ENCODE results near the gene MLH3. TPM values are rescaled to one million over a fixed set of nuclear protein-coding genes. Genes with fewer than 3 reads are reported as not detected.

MLH3 gene
- total RNA-seq, 2 experiments from 2014 or later = 13.2 to 14.4 TPM

DNA sequence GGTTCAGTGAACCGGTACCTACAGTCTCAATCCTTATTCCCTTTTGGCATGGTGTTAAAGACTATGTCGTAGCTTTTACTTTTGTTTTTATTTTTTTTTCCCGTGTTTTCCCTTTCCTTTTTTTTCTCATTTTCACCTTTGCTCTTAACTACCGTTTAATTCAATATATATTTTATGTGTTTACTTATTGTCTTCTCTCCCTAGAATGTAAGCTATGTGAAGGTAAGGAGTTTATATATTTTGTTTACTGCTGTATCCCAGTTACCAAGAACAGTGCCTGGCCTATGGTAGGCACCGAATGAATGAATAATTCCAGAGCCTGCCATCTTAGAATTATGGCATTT lies 261 bp upstream of the MLH3 start:
- Histone ChIP-seq H3K4me3 (ENCODE audit: low read length) (peak overlapping the region; percentile 70), H3K4me1 (ENCODE audit: insufficient read depth, low read length) (peaks cover 15% of the 10 kb centered on the region), H3K9me3 (ENCODE audit: control insufficient read depth in 1 of 2, insufficient read depth in 1 of 2, low read length in 2 of 2) (no peaks in the 10 kb centered on the region), H3K36me3 (ENCODE audit: insufficient read depth, low read length) (no peaks in the 10 kb centered on the region), H3K27me3 (ENCODE audit: control insufficient read depth in 1 of 2, insufficient read depth in 2 of 2, low read length in 2 of 2) (no peaks in the 10 kb centered on the region), H3K27ac (ENCODE audit: low read depth in 1 of 2, low read length in 2 of 2) (no peak overlapping the region)
- Mint-ChIP-seq H3K27me3 (no peaks in the 10 kb centered on the region), H3K36me3 (ENCODE audit: low read depth) (peaks cover 47% of the 10 kb centered on the region), H3K4me3 (peak overlapping the region; percentile 96), H3K4me1 (ENCODE audit: low read depth) (peaks cover 54% of the 10 kb centered on the region), H3K27ac (peak overlapping the region; percentile 84), H3K9me3 (no peaks in the 10 kb centered on the region)
- ATAC-seq (ENCODE audit: poor library complexity) (no peak), DNase-seq (no peak)
- POLR2A ChIA-PET = interaction anchor here (0.6 to 4.1 kb wide), 6 partner anchors 12 to 283 kb away, joined by 3 to 22 read pairs (median 4); partner anchors contain the start of genes ACYP1 and ZC2HC1C
- CTCF ChIA-PET = interaction anchor here (1.6 kb wide), 1 partner anchor 12 kb away, joined by 7 read pairs; the partner anchor contains the start of gene ACYP1
- TF ChIP-seq, protein P1, sequence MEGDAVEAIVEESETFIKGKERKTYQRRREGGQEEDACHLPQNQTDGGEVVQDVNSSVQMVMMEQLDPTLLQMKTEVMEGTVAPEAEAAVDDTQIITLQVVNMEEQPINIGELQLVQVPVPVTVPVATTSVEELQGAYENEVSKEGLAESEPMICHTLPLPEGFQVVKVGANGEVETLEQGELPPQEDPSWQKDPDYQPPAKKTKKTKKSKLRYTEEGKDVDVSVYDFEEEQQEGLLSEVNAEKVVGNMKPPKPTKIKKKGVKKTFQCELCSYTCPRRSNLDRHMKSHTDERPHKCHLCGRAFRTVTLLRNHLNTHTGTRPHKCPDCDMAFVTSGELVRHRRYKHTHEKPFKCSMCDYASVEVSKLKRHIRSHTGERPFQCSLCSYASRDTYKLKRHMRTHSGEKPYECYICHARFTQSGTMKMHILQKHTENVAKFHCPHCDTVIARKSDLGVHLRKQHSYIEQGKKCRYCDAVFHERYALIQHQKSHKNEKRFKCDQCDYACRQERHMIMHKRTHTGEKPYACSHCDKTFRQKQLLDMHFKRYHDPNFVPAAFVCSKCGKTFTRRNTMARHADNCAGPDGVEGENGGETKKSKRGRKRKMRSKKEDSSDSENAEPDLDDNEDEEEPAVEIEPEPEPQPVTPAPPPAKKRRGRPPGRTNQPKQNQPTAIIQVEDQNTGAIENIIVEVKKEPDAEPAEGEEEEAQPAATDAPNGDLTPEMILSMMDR (IDR thresholded peaks at IDR 0.05) = no peak
- intact Hi-C loops (cut with DNase I, micrococcal nuclease) = no loop called here

DNA sequence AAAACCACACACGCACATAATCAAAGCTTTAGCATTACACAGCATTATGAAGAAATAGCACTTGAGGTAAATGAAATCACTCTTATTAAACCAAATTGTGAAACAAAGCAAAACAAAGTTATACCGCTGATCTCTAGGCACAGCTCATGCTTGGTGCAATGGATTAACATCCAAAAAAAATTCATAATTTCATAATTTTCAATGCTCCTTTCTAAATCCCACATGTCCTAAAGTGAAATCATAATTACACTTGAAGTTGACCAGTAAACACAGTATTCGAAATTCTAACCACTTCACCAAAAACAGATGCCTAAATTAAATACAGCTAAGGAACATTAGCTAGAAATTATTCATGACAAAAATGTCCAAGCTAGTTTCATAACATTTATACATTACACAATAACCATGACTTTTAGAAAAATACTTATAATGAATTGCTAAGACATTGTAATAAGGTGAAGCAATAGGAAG lies 1.5 kb downstream of the MLH3 start:
- no peaks in the 10 kb centered on the region for H3K36me3 ChIP-seq (ENCODE audit: insufficient read depth, low read length)
- H3K4me1 ChIP-seq (ENCODE audit: insufficient read depth, low read length) = peaks cover 17% of the 10 kb centered on the region
- Mint-ChIP-seq H3K4me1 (ENCODE audit: low read depth) (peaks cover 68% of the 10 kb centered on the region), H3K36me3 (ENCODE audit: low read depth) (peaks cover 44% of the 10 kb centered on the region), H3K9me3 (no peaks in the 10 kb centered on the region), H3K27ac (peak overlapping the region; percentile 84), H3K4me3 (peak overlapping the region; percentile 89), H3K27me3 (no peaks in the 10 kb centered on the region)
- no peak overlapping the region for H3K27ac ChIP-seq (ENCODE audit: low read depth in 1 of 2, low read length in 2 of 2)
- no peak overlapping the region for H3K4me3 ChIP-seq (ENCODE audit: low read length)
- ChIA-PET CTCF (interaction anchor here (1.1 to 1.9 kb wide), 2 partner anchors 16 to 189 kb away, joined by 3 to 5 read pairs; no protein-coding TSS in a partner anchor), POLR2A (interaction anchor here (0.9 to 4.1 kb wide), 3 partner anchors 8 to 28 kb away, joined by 3 to 22 read pairs (median 4); partner anchors contain the start of gene ACYP1)
- no peaks in the 10 kb centered on the region for H3K9me3 ChIP-seq (ENCODE audit: control insufficient read depth in 1 of 2, insufficient read depth in 1 of 2, low read length in 2 of 2)
- TF ChIP-seq, protein P1 (IDR thresholded peaks at IDR 0.05) = no peak
- intact Hi-C loops (cut with DNase I, micrococcal nuclease) = no loop called here
- ATAC-seq (ENCODE audit: poor library complexity) (no peak), DNase-seq (no peak)
- H3K27me3 ChIP-seq (ENCODE audit: control insufficient read depth in 1 of 2, insufficient read depth in 2 of 2, low read length in 2 of 2) = no peaks in the 10 kb centered on the region

DNA sequence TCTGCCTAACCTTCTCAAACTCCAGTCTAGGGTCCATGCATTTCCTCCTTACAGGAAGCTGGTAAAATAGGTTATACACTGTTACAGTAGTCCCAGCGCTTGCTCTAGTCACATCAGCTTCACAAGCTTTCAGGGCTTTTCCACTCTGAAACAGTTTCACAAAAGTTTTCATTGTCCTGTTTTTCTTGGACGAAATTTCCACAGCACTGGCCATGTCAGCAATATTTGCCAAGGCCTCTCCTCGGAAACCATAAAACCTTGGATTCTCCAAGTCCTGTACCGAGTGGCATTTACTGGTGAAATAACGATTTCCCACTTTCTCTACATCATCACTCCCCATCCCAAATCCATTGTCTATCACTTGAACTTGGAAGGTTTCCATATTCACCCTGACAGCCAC lies 2.1 kb downstream of the MLH3 start:
- no peak overlapping the region for H3K4me3 Mint-ChIP-seq
- Histone ChIP-seq H3K27ac (ENCODE audit: low read depth in 1 of 2, low read length in 2 of 2) (no peak overlapping the region), H3K4me1 (ENCODE audit: insufficient read depth, low read length) (peaks cover 17% of the 10 kb centered on the region), H3K27me3 (ENCODE audit: control insufficient read depth in 1 of 2, insufficient read depth in 2 of 2, low read length in 2 of 2) (no peaks in the 10 kb centered on the region), H3K36me3 (ENCODE audit: insufficient read depth, low read length) (no peaks in the 10 kb centered on the region), H3K9me3 (ENCODE audit: control insufficient read depth in 1 of 2, insufficient read depth in 1 of 2, low read length in 2 of 2) (no peaks in the 10 kb centered on the region), H3K4me3 (ENCODE audit: low read length) (no peak overlapping the region)
- peaks cover 74% of the 10 kb centered on the region for H3K4me1 Mint-ChIP-seq (ENCODE audit: low read depth)
- CTCF ChIA-PET = interaction anchor here (1.1 to 1.9 kb wide), 2 partner anchors 17 to 188 kb away, joined by 3 to 5 read pairs; no protein-coding TSS in a partner anchor
- H3K9me3 Mint-ChIP-seq = no peaks in the 10 kb centered on the region
- TF ChIP-seq, protein P1 (IDR thresholded peaks at IDR 0.05) = no peak
- intact Hi-C loops (cut with DNase I, micrococcal nuclease) = no loop called here
- POLR2A ChIA-PET = interaction anchor here (0.9 to 4.1 kb wide), 3 partner anchors 8 to 29 kb away, joined by 3 to 22 read pairs (median 4); partner anchors contain the start of gene ACYP1
- peaks cover 50% of the 10 kb centered on the region for H3K36me3 Mint-ChIP-seq (ENCODE audit: low read depth)
- H3K27ac Mint-ChIP-seq = no peak overlapping the region
- DNase-seq = no peak
- ATAC-seq (ENCODE audit: poor library complexity) = no peak
- H3K27me3 Mint-ChIP-seq = no peaks in the 10 kb centered on the region

Measured in CD4-positive, alpha-beta T cell (primary cell).